Stimulated activated CD8-positive, alpha-beta memory T cell treated with anti-CD3 and anti-CD28 coated beads, Interleukin-4, amount 100 ng/mL, for 24 hours (primary cell): ENCODE measurements around the gene NHS.

ENCODE experiments used
- DNase-seq: peaks from one replicate; pipeline ENCODE4 v3.0.0-alpha.2; 2020; ENCODE audit warnings: low read depth

Gene NHS

DNA sequence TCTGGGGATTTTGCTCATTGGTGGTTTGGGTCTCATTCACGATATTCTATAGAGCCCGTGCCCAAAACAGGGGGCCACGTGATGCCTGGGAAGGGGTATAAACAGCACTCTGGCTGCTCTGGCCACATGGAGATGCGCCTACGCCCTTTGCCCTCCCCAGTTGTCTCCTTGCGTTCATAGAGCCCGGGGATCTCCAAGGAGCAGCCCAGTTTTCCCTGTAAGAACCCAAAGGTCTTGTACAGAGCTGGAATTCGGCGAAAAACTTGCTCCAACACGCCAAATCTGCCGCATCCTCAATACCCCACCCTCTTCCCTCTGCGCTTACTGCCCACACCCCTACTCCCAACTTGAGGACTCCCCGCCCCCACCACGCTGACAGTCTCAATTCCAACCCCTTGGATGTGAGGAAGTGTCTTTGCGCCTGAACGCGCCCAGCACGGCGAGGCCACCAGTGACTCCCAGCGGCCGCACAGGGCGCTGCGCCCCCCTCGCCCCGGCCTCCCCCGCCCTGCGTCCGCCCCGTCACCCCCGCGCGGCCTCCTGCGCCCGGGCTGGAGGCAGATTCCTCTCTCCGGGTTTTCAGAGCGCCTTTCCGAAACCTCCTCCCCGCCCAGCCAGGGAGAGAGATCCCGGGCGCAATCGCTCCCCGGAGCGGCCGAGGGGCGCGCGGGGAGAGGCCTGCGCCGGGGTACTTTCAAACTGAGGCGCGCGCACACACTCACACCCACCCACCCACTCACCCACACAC lies at the start of gene NHS:
Gene NHS, plus strand, starts transcription at position 582 of the 748 bp plus-strand sequence. CDS start 558 bp downstream, outside the sequence.
- DNase-seq = no peak

DNA sequence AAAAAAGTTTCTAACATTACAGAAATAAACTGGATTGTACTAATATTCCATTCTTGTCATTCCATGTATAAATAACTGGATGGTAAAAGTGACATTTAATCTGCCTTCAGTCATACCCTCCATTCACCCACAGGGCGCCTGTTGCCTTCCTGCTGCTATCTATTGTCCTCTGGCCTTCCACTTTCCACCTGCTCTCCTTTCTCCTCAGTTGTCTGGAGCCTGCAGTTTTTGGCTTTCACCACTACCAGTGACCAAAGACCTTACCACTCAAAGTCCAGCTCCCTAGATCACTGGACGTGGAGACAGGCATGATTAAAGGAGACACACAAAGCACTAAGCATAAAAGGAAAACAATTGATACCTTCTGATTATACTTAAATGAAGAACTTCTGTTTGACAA lies 46.2 kb upstream of the NHS start:
- no peak for DNase-seq

DNA sequence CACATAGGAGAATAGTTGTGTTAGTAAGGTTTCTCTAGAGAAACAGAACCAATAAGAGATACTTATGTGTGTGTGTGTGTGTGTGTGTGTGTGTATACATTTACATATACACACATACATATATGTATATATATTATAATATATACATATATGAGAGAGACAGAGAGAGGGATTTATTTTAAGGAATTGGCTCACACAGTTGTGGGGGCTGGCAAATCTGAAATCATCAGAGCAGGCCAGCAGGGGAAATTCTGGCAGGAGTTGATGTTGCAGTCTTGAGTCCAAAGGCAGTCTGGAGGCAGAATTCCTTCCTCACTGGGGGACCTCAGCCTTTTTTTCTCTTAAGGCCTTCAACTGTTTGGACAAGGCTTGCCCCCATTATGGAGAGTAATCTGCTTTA lies 38.6 kb upstream of the NHS start:
- DNase-seq = no peak

DNA sequence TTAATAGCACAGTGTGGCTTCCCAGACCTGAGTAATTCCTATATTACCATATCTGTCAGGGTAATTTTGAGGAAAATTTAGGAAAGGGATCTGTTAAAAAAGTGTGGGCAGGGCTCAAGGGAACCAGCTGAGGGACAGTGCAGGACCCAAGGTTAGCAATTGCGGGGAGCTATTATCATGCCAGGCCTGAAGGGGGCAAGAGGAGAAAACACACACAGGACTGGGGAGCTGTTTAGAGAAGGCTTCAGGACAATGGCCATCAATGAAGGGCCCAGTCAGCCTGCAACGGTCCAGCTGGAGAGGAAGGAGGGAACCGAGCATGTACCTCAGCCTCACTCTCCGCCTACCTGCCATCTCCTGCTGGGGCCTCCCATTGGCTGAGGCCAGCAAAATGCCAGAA lies 19.0 kb upstream of the NHS start:
- no peak for DNase-seq

DNA sequence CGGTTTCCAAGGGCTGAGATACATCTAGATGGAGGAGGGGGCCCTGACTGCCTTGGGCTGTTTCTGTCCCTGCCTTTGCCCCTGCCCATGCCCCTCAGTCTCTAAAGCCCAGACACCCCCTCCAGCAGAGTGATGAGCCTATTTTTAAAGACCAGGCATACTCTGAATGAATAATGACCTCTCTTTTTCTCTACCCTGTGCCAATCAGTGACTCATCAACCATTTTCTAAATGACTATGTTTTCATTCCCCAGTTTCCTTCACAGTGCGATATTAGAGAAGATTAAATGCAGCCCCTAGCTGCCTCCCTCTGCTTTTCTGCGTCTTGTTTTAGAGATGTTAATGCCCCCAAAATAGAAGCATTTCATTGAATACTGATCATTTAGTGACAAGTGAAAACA lies 15.5 kb upstream of the NHS start:
- no peak for DNase-seq

DNA sequence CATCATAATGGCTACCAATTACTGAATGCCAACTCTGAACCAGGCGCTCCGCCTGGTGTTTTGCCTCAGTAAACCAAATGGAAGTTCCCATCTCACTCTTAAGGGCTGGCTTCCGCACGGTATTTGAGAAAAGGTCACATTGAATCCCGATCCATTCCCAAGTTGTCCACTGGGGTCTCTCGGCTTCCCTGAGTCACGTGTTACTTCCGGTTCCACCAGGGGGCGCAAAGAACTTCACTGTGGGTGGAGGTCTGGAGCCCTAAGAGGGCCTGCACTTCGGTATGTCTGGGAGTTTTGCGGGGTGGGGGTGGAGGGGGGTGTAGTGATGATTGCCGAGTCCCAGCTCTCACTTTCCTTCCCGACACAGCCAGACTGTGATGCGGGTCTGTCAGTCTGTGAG lies 13.4 kb upstream of the NHS start:
- DNase-seq = no peak

DNA sequence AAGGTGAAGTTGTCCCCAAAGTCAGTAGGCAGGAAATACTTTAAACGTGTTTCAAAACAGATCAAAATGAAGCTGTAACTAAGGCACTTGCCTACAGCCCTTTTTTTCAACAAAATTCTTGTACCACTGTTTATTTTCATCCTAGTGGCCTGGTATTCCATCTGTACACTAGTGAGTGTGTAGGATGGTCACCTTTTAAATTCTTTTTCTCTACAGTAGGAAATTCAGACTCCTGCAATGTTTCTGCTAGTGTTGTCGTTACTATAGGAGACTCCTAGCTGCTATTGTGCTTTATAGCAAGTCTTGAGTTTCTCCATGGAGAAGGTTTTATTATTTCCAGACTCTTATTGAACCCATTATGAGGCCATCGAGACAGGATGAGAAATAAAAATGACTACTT lies 7.0 kb upstream of the NHS start:
- no peak for DNase-seq

DNA sequence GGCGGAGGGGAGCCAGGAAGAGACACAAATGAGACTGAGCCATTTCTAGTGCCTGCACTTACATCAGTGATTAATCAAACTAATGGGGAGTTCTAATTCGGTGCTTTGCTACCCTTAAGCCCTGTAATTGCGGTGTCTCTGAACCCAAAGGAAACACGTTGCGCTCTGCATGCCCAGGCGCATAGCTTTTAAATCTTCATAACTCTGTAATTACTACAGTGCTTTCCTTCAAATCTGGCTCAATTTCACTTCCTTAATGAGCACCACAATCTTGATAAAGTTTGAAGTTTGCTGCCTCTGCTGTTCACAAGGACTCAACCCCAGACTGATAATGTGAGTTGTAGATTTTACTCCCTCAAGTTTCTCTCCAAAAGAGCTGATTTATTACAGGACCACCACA lies 5.7 kb upstream of the NHS start:
- no peak for DNase-seq

DNA sequence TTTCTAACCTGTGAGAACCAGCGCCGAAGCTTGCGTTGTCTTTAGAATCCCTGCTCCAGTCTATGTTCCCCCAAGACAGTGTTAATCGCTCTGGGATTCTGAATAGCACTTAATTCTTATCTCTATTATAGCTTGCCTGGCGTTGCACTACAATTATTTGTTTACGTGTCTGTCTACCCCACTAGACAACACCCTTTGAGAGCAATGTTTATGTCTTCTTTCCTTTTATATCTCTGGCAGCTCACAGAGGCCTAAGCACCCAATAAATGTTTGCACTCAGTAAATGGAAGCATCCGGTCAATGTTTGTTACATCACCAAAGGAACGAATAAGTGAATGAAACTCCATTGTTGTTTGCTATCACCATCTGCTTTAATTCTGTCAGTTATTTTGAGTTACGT lies 4.8 kb upstream of the NHS start:
- DNase-seq = no peak

DNA sequence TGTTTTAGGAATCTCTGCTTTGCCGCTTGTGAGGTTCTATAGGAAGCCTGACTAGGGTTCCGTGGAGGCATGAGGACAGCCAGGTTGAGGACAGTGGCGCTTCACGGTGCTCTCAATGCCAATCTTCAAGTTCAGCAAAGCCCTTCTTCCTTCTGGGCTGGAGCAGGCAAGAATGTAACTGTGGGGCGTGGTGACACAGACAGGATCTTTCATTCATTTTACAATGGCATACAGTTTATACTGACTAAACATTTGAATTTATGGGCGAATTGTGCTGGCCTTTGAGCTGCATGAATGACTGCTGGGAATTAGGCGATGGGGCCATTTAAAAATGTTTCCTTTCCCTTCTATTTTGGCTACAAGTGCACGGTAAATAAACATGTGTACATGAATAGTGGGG lies 2.9 kb upstream of the NHS start:
- DNase-seq = no peak

DNA sequence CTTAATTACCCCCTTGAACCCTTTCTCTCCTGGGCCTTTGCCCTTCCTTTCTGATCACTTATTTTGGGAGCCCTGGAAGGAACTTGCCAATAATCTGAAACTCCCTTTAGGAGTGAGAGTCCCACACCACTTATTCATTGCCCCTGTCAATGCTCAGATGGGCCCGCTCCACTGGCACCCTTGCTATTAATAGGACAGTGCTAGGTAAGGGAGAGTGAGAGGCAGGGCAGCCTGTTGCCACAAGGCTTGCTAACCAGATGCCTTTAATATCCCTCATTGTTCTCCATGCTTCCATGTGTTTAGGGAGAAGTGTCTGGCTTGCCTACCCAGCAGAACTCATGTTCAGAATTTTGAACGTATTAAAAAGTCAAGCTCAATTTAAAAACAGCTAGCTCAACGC lies 1.7 kb upstream of the NHS start:
- DNase-seq = no peak

DNA sequence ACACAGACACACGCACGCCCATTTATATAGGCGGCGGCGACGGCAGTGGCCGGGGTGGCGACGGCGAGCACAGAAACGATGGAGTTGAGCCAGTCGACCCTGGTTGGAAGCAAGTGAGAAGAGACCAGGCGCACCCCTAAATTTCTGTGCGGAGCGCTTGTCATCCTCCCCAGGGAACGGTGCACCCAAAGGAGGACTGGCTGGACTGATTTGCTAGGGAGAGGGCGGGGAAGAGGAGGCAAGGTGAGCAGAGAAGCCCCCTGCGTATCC lies 302 bp downstream of the NHS start:
- DNase-seq = no peak

DNA sequence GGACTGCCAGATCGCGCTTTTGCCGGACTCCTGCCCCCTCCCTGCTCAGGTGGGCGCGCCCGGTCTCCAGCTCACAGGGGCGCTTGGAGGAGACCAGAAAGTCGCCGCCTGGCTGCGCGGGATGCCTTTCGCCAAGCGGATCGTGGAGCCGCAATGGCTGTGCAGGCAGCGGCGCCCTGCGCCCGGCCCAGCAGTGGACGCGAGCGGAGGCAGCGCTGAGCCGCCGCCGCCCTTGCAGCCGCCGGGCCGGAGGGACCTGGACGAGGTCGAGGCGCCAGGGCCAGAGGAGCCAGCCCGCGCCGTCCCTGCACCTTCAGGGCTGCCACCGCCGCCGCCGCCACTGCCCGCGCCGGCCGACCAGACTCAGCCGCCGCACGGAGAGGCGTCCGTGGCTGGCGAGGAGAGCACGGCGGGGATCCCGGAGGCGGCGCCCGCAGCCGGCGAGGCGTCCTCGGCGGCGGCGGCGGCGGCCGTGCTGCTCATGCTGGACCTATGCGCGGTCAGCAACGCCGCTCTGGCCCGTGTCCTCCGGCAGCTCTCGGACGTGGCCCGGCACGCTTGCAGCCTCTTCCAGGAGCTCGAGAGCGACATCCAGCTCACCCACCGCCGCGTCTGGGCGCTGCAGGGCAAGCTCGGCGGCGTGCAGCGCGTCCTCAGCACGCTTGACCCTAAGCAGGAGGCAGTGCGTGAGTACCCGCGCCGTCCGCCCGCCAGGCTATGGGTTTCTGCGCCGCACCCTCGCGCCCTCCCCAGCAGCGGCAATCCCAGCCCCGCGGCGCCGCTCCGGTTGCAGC lies 834 bp downstream of the NHS start:
- DNase-seq = no peak

DNA sequence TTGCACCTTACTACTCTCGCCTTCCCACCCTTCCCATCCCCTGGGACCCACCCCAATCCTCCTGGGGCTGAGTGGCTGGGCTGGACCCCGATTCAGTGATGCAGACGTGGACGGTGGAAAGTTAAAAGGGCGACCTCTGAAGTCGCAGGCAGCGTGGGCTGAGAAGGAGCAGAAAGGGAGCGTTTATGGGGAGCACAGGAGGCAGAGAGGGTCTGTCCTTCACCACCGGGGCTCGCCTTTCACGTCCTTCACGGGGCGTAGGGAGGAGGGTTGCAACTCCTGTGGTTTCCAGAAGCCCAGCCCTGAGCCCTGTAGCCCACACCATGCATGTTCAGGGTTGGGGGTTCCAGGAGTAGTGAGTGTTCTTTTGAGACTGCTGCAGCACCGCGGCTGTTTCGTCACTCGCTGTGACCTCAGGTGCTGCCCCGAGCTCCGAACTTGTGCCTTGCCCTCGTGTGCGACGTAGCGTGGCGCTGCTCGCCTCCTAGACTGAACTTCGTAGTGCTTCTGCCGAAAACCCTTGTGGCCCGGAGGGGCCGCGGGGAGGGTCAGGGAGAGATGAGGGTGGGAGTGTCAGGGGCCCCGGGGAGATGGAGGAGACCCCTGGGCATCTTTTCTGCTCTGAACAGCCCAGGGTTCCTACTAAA lies 1.6 kb downstream of the NHS start:
- no peak for DNase-seq

DNA sequence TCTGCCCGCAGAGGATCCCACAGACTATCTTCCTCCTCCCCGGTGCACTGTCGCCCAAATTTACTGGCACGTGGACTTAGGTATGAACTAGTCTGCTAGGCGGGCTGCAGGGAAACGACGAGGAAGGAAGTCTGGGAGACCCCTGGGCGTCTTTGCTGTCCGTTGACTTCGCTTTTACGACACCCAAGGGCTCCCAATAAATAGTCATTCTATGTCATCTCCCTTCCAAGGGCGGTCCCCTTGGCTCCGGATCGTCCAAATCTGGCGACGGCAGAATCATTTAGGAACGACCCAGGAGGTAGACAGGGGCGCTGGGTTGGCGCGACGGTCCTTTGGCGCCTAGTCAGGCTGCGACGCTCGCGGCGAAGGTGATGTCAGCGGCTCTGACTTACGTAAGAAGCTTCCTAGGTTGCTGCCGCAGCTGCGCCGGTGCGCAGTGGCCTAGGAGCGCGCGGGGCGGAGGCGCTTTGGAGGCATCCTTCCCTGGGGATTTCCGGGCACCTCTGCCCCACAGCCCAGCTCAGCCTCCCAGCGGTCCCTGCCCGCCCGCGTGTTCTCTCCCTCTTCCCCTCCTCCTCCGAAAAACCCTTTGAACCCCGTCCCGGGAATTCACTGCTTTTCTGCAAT lies 2.2 kb downstream of the NHS start:
- DNase-seq = no peak

DNA sequence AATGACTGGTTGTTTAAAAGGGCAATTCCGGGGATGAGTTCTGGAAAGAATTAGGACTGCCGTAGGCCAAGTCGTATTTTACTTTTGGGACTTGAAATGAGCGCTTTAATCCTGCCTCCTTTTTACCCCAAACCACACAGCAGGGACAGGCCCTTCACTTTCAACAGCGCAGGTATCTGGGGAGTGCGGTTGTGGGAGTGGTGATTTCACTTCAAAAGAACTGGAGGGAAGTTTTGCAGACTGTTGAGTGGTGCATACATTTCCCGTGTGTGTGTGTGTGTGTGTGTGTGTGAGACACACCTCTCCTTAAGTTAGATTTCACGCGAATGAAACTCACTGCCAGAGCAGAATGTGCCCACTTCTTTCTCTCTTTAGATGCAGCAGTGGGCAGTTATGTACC lies 2.8 kb downstream of the NHS start:
- no peak for DNase-seq

DNA sequence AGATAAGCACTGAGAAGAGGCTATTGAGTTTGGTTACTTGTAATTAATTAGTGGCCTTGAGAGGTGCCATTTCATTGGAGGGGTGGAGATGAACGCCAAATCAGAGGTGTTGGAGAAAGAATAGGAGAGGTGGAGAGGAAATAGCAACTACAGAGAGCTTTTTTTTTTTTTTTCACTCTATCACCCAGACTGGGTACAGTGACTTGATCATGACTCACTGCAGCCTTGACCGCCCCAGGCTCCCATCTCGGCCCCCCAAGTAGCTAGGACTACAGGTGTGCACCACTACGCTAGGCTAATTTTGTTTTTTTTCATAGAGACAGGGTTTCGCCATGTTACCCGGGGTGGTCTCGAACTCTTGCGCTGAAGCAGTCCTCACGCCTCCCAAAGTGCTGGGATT lies 5.2 kb downstream of the NHS start:
- no peak for DNase-seq

DNA sequence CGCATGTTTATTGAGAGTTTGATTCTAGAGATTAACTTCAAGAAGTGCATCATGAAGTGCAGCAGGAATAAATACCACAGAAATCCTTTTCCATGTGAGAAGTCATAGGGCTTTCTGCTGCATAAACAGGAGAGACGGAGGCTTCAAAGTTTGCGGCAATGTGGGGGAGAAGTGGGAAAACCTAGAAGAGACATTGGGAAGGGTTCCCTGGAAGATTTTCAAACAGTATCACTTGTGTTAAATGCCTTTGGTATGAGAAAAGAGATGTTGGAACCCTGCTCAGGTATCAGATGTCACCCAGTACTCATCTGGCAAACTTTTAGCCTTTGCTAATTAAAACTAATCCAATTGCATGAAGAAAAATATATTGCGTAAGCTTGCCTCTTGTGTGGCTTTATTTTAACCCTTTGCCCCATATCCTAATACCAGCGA lies 15.4 kb downstream of the NHS start:
- no peak for DNase-seq

DNA sequence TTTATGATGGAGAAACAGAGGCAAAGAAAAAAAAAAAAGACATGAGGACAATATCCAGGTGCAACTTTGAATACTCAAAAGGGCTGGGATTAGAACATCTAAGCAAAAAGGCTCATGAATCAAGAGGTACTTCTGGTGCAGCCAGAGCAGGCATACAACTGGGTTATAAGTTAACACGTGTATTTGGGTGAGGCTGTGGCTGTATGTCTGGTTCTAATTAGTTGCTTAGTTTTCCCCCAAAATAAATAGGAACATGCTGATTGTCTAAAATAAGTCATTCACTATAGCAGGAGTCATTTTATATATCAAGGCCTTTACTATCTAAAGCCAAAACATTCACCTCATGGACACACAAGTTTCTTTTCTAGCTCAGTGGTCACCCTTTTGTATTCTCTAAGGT lies 20.2 kb downstream of the NHS start:
- DNase-seq = no peak

DNA sequence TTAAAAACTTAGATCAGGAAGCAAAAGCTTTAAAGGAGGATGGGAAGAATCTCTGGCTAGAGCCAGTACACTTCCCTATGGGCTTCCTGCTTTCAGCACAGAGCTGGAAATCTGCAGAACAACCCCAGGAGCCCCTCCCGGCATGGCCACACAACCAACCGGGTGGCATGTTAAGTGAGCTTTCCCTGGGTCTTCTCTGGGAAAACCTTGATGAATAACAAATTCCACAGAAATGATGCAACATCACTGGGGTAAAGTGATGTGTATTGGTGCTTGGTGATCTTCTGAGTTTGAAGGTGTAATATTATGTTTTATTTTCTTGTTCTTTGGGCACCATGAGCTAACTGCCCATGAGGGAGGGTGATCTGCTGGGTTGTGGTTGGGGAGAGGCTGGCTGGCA lies 22.1 kb downstream of the NHS start:
- DNase-seq = no peak

DNA sequence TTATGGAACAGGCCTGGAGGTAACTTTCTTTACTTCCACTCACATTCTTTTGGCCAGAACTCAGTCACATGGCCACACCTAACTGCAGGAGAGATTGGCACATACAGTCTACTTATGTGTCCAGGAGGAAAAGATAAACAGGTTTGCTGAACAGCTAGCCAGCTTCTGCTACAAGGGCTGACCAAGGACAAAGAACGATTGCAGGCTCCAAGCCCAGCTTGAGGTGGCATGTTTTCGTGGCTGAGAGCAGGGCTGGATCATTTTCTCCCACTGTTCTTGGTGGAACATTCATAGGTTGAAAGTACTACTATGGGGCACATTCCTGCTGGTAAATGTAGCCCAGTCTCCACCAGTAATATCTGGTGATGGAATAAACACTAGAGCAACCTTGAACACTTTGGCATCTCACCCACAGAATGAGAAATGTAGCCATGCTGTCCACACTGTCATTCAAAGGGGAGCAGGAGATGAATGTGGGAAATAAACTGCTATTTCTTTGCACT lies 28.2 kb downstream of the NHS start:
- DNase-seq = no peak

DNA sequence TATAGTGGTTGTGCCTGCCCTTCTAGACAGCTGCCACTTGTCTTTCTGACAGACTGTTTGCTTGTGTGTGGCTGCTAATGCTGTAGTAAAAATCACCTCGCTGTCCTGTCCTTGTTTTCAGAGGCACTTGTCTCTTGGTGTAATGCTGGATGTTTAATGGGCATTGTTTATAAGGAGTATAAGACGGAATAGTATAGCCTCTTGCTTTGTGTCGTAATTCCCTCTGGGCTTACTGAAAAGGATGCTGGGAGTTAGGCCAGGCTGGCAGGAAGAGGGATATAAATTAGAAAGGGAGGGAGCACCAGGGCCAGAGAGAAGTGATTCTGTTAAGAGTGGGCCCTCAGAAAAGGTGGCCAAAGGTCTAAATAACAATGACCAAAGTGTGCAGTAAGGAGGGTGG lies 29.0 kb downstream of the NHS start:
- no peak for DNase-seq
